HL-60/S4 treated with retinoic acid at 250 ng/mL for 4 days and 3 days (cell line): ENCODE results near the gene CDH23.

ENCODE experiments used
- in situ Hi-C: fragments of 300-500 bp; cut with MboI; formaldehyde crosslinking; loops from 2 replicates; pipeline ENCODE4 v1.7.0; 2022; ENCODE audit warnings: low sequenced_read_pairs

The CDH23 gene

DNA sequence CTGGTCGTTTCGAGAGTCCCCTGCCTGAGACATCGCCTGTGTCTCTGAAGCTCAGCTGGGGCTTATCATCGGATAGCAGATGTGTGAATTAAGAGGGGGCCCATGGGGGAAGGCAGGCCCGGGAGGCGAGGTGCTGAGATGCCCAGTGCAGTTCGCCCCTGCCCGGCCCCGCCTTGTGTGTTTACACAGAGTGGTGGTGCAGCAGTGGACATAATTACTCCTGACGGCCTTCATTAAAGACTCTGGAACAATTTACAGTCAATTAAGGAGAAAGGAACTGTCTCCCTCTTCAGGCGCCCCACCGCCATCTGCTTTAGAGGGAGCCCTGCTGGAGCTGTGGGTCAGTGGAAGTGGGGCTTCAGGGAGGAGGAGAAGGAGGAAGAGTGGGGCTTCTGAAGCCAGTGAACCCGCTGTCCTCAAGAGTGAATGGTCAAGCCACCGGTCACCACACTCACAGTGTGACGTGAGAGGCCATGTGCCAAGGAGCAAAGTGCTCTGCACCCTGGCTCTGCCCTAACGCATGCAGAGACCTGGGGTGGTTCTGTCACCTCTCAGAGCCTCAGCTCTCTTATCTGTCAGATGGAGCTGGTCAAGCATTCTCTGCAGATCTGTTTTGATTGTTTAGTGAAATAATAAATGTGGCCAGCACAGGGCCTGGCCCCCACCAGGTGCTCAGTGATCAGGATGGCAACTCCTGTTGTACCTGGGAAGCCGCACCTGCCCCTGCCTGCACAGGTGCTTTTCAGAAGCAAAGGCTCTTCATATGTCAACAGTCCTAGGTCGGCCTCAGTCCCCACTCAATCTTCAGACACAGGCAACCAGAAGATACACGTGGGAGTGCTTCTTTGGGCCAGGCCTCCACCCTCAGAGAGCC is 65.6 kb downstream of the CDH23 start:
- in situ Hi-C loops = no loop called here

DNA sequence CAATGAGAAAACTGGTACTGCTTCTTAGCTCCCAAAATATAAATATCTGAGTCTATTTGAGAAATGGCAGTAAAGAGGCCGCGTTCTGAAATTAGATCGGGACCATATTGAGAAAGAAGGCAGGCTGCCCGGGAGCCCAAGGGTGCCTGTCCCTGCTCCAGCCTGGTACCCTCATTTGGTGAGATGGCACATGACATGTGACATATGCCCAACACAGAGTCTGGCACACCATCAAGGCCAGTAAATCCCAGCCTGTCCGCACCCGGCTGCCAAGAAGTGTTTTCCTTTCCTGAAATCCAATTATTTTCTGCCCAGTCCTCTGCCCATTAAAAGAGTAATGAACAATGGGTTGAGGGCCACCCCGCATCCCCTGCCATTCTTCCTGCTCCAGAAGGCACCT is 66.4 kb downstream of the CDH23 start:
- in situ Hi-C loops = no loop called here

DNA sequence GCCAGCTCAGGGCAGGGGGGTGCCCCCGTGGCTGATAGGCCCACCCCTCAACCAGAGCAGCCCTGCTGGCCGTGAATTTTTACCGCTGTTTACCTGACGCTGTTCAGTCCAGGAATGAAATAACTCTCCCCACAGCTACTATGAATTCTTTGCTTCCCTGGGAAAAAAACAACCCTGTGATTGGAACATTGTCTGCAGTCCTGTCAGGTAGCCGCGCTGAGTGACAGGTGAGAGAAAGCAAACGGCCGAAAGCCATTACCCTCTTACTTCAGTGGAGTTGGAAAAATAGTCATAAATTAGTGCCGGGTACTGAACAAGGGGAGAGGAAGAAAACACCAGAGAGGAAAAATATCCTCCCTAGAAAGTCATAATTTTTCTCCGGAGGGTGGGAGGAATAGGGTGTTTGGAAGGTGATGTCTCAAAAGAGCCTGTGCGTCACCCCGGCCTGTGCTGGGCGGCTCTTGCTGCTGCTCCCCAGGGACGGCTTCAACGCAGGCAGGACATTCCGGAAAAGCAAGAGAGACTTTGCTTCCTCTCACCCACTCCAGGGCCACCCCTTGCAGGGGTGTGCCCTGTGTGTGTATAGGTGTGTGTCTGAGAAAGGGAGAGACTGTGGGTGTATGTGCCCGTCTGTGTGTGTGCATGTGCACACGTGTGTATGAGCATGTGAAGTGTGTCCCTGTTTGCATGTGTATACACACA is 69.0 kb downstream of the CDH23 start:
- in situ Hi-C loops = no loop called here

DNA sequence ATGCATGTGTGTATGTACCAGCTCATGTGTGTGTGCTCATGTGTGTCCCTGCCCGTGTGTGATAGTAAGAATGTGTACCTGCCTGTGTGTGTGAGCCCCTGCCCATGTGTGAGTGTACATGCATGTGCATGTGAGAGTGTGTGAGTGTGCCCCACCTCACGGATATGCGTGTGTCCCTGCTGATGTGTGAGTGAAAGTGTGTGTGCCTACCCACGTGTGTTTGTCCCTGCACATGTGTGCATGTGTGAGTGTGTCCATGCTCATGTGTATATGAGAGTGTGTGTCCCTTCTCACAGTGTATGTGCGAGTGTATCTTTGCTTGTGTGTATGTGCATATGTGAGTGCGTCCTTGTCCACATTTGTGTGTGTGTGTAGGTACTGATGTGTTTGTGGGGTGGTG is 69.6 kb downstream of the CDH23 start:
- in situ Hi-C loops = no loop called here

DNA sequence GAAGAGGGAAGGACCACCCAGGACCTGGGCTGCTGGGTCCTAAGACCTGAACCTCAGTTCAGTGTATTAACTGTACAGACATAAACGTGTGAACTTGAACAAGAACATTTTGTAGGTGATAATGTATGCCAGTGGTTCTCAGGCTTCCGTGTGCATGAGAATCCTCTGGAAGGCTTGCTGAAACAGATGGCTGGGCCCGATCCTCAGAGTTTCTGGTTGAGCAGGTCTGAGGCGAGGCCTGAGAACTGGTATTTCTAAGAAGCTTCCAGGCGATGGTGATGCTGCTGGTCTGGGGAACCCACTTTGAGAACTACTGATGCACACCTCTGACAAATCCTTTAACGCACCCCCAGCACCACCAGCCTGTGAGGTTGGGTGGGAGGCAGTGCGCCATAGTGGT is 70.4 kb downstream of the CDH23 start:
- in situ Hi-C loops = no loop called here

GRCh38 chr10:71467569-71468362 is 71.0 kb downstream of the CDH23 start:
- in situ Hi-C loops = no loop called here

DNA sequence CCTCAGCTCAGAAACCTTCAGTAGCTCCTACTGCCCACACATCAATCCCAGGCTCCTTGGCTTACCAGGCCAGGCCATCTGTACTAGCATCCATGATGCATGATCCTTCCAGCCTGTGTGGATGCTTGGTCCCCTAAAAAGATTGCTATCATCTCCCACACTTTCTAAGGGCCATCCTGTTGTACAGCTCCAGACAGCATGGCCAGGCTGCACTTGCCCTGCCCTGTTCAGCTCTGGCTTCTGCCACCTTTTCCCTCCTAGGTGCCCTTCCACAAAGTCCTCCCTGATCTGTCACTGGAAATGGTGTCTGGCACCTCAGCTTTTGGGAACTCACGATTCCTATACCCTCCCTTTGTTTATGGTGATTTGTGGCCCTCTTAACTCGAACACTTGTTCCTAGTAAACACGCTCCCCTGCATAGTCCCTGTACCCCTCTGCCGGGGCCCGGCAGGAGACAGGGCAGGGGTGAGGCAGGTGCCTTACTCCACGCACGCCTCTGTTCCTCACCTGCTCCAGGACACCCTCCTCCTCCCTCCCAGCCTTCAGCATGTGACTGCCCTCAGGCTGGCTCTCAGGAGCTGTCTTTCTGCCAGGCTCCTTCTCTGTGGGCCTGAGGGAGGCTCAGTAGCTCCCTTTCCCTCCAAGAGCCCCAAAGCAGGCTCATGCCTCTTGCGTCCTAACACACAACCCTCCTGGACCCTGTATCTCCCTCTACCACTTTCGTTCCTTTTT is 71.8 kb downstream of the CDH23 start:
- in situ Hi-C loops = no loop called here

DNA sequence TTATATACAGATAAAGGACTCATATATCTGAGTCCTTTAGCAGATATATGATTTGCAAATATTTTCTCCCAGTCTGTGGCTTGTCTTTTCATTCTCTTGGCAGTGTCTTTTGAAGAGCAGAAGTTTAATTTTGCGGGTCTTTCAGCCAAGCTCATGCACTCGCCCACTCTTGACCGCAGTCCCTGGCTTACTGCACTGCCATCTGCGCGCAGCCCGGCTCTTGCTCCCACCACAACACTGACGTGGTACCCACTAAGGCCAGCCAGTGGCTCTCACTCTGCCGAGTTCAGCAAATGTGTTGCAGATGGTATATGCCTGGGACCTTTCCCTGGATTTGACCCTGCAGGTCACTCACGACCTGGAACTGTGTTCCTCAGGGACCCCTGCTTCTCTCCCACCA is 74.3 kb downstream of the CDH23 start:
- in situ Hi-C loops = no loop called here

- in situ Hi-C loops = no loop called here
These were observed 75.2 kb downstream of the CDH23 start for GRCh38 chr10:71471957-71472365.

DNA sequence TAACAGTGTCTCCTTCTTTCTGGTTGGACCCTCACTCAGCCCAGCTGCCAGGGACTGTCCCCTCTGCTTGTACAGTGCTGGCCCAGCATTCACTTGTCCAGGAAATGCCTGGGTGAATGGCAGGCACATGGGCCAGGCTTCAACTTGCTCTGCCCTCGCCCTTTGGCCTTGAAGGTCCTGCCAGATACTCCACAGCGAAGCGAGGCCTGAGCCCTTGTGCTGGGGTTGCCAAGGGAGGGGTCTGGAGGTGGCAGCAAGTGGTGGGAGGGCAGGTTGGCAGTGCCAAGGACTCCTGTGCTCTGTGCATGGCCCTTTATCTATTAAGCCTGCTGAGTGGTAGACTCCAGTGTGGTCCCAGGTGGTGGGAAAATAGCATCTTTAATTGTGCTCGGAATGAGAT is 75.7 kb downstream of the CDH23 start:
- in situ Hi-C loops = no loop called here

DNA sequence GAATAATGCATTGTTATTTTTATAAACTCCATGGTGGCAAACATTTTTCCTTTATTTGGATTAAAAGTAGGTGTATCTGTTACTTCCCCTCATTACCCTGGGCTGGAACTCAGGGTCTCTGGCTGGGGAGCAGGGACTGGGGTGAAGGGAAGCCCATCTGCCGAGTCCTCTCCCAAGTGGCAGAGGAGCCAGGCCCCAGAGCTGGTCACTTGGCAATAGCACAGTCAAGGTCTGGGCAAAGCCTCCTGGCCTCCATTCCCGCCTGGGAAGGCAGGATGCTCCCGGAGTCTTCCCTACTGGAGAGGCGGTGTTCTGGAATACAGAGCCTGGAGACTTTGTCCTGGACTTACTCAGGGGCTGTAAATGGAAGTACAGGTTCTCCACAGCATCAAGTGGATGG is 76.2 kb downstream of the CDH23 start:
- in situ Hi-C loops = no loop called here

DNA sequence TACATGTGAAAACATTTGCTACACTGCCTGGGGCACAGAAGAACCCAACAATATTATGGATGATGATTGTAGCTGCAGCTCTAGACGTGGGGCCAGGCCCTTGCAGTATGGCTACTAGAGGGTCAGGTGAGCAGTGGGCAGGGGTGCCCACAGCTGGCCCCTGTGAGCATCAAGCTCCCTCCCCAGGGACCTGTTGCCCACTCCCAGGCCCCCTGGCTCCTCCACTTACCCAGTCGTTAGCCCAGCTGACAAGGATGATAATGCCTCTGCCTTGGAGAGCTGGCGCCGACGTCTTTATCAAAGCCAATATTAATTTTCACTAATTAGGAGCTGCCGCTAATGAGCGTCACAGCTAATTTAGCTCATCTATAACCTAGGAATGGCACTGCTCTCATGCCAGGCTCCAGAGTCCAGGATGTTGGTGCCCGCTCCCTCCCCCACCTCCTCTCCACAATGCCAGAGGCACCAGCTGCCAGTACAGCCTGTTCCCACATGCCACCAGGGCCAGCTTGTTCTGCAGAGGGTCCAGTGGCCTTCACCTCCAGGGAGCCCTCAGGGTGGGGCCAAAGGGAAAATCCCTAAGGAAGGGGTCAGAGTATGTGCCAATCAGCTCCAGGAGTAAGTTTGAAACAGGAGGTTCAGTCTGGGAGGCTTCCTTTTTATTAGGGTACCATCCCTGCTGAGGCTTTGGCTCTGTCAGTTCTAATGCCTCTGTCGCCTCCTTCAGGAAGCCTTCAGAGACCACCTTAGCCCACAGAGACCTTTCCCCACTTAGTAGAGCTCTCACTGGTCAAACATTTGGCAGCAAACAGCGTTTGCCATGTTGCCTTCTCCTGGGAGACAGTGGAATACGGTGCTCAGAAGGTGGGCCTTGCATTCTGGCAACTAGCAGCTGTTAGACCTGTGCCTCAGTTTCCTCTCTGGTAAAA is 77.2 kb downstream of the CDH23 start:
- in situ Hi-C loops = no loop called here

DNA sequence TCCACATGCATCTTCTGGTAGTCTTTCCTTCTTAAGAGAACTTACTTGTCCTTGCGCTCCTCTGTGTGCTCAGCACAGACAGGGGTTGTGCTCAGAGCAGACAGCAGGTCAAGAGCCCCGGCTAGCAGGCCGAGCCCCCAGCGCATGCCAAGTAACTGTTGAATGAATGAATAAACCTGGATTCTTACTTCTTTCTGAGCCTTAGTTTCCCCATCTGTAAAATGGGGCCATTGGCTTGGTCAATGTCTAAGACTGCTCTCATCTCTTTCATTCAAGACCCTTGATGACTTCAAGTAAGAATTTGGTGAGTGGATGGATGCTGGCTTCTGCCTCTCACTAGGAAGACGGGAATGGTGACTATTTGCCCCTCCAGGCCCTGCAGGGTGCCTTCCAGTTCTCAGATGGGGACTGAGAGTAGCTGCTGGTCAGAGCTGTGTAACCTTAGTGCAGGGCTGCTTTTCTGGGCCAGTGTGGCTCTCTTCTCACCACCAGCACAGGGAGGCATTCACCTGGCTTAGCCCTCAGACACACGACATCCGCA is 78.1 kb downstream of the CDH23 start:
- in situ Hi-C loops = no loop called here

DNA sequence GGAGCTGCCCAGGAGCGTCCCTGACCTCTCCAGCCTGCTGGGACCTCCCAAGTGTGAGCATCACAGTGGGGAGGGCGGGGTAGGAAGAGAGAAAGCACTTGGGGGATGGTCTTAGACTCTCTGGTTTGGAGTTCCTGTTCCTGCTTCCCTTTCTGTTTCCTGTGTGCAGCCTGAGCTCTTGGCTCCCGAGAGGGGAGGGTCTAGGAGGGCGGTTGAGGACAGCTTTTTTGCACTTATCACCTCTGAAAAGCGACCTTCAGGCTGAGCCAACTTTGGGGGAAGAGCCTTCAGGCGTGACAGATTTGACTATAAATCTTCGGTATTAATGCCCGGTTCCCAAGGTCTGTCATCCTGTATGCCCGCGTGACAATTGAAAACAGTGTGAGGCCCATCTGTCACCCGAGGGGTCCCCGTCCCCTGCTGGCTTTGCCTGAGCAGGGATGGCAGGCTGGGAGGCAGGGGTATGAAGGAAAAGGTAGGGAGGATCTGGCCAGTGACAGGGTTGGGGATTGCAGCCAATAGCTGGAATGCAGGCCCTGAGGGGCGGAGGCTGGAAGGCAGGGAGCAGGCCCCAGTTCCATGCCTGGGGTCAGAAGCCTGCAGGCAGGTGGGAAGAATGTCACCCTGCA is 78.6 kb downstream of the CDH23 start:
- in situ Hi-C loops = no loop called here

- in situ Hi-C loops = no loop called here
These were observed 79.7 kb downstream of the CDH23 start for GRCh38 chr10:71476228-71477011.

- in situ Hi-C loops = no loop called here
These were observed 81.5 kb downstream of the CDH23 start for GRCh38 chr10:71478173-71478572.

DNA sequence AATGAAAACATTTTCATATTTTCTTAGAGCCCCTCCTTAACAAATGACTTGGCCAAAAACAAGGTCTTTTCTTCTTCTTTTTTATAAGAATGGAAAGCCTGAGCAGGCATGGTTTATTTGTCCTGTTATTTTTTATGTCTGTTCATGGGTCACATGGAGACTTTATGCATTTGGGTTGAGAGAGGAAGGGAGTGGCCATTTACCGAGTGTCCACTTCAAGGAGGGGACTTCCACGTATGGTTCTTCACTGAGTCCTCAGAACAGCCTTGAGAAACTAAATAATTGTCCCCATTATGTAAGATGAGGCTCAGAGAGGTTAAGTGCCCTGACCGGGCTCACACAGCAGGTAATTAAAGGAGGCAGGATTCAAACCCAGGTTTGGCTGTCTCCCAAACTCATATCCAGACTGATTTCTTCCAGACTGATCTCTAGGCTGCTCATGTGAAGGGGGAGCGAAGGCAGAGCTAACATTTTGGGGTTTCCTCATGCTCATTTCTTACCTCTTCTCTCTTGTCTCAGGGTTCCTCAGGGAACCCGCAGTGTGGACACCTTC is 82.2 kb downstream of the CDH23 start:
- in situ Hi-C loops = no loop called here

DNA sequence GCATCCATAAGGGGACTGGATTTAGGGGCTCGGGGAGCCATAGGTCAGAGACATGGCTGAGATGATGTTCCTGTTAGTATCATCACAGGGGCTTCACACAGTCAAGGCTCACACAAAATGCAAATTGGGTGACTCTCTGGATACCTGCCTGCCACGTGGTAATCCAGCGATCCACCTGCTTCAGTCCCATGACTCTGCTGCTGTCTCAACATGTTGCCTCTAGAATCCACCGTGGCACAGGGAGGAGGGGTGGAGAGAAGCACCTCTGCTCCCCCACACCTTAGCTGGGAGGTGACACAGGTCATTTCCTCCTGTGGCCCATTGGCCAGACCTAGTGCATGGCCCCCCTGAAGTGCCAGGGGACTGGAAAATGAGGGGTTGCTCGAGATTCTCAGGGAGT is 83.1 kb downstream of the CDH23 start:
- in situ Hi-C loops = no loop called here
